HepG2 (cell line): ENCODE measurements around the gene MIEF1. TPM values are rescaled to one million over a fixed set of nuclear protein-coding genes. Genes with fewer than 3 reads are reported as not detected.

Experiments used
- BHLHE40 ChIP-seq: IDR thresholded peaks from 2 replicates; pipeline ENCODE4 v1.6.1; 2011; ENCODE audit warnings: low read length, improper control_type of control experiment
- CREM ChIP-seq, 2 experiments: sonication (generic) in 1 of 2; formaldehyde crosslinking in 1 of 2; IDR thresholded peaks; 2 replicates each; pipeline versions ENCODE4 v1.4.0 to v1.6.1; 2016 to 2020; ENCODE audit warnings: antibody characterized with exemption in 1 of 2, mild to moderate bottlenecking in 1 of 2, missing genetic modification reagents in 1 of 2
- EEA1 ChIP-seq: sonication (generic); formaldehyde crosslinking; IDR thresholded peaks from 2 replicates; pipeline ENCODE4 v1.5.1; 2020; ENCODE audit warnings: mild to moderate bottlenecking, missing genetic modification reagents, borderline replicate concordance
- GABPB1 ChIP-seq: IDR thresholded peaks from 2 replicates; pipeline ENCODE4 v1.6.1; 2016; ENCODE audit warnings: mild to moderate bottlenecking, missing genetic modification reagents, moderate library complexity, missing compliant biosample characterization
- GPBP1L1 ChIP-seq: sonication (generic); formaldehyde crosslinking; IDR thresholded peaks from 2 replicates; pipeline ENCODE4 v1.5.0; 2020; ENCODE audit warnings: mild to moderate bottlenecking, missing genetic modification reagents
- IRF2 ChIP-seq: IDR thresholded peaks from 2 replicates; pipeline ENCODE4 v1.6.1; 2018; ENCODE audit warnings: missing genetic modification reagents, missing compliant biosample characterization
- KDM4B ChIP-seq: sonication (generic); formaldehyde crosslinking; IDR thresholded peaks from 2 replicates; pipeline ENCODE4 v1.4.0; 2020; ENCODE audit warnings: missing genetic modification reagents
- PAXIP1 ChIP-seq: sonication (generic); formaldehyde crosslinking; conservative IDR thresholded peaks from 2 replicates; pipeline ENCODE4 v1.4.0; 2020; ENCODE audit warnings: mild to moderate bottlenecking, missing genetic modification reagents, moderate library complexity
- PHF21A ChIP-seq: sonication (generic); formaldehyde crosslinking; IDR thresholded peaks from 2 replicates; pipeline ENCODE4 v1.5.0; 2020; ENCODE audit warnings: mild to moderate bottlenecking, missing genetic modification reagents
- POGK ChIP-seq: sonication (generic); formaldehyde crosslinking; conservative IDR thresholded peaks from 2 replicates; pipeline ENCODE4 v1.8.0; 2022; ENCODE audit warnings: mild to moderate bottlenecking, moderate library complexity, missing genetic modification reagents
- SOX6 ChIP-seq, 2 experiments: fragments of 450-650 bp in 1 of 2; sonication (generic) in 1 of 2; formaldehyde crosslinking in 1 of 2; IDR thresholded peaks; 2 replicates each; pipeline versions ENCODE4 v1.4.0 to v1.6.1; 2017 to 2020; ENCODE audit warnings: antibody characterized with exemption in 1 of 2, mild to moderate bottlenecking in 1 of 2, missing genetic modification reagents in 1 of 2
- TFDP2 ChIP-seq: sonication (generic); formaldehyde crosslinking; IDR thresholded peaks from 2 replicates; pipeline ENCODE4 v1.4.0; 2020; ENCODE audit warnings: missing genetic modification reagents
- ZBTB33 ChIP-seq: sonication (generic); formaldehyde crosslinking; IDR thresholded peaks from 2 replicates; pipeline ENCODE4 v1.4.0; 2020; ENCODE audit warnings: missing genetic modification reagents
- ZBTB42 ChIP-seq: sonication (generic); formaldehyde crosslinking; IDR thresholded peaks from 2 replicates; pipeline ENCODE4 v1.5.0; 2020; ENCODE audit warnings: mild to moderate bottlenecking, missing genetic modification reagents
- ZNF10 ChIP-seq: sonication (generic); formaldehyde crosslinking; IDR thresholded peaks from 2 replicates; pipeline ENCODE4 v1.4.0; 2020; ENCODE audit warnings: mild to moderate bottlenecking, low read depth, missing genetic modification reagents, borderline replicate concordance
- ZNF275 ChIP-seq: sonication (generic); formaldehyde crosslinking; IDR thresholded peaks from 2 replicates; pipeline ENCODE4 v1.8.0; 2022; ENCODE audit warnings: missing genetic modification reagents, mild to moderate bottlenecking, inconsistent platforms, borderline replicate concordance
- ZNF777 ChIP-seq: sonication (generic); formaldehyde crosslinking; IDR thresholded peaks from 2 replicates; pipeline ENCODE4 v1.4.0; 2020; ENCODE audit warnings: missing genetic modification reagents
- polyA plus RNA-seq, 8 experiments: library from polyadenylated mRNA; depleted of rRNA in 3 of 8; stranded (reverse) in 7 of 8; unstranded in 1 of 8; fragments of >200 nt; fragmentation: Illumina TruSeq in 4 of 8; extraction: Trizol in 4 of 8; gene quantifications; 2 replicates each; pipeline versions ENCODE4 v1.2.1 to v1.2.3, GENCODE V29; 2011 to 2016; ENCODE audit warnings: low read depth in 4 of 8, missing spikeins in 1 of 8, mixed read lengths in 1 of 8; ENCODE audit not compliant: insufficient read depth in 1 of 8
- total RNA-seq, 5 experiments: library from RNA; depleted of rRNA; stranded (reverse); fragments of >200 nt; fragmentation: Illumina TruSeq; extraction: Trizol; gene quantifications; 2 replicates each; pipeline ENCODE4 v1.2.3, GENCODE V29; 2016; ENCODE audit warnings: low read depth in 1 of 5

Gene MIEF1
- total and polyA plus RNA-seq, 2 of the 13 experiments (the other 11 are each of a cell fraction or from before 2014, with no cell fraction given) = 21.7 to 34.8 TPM

- no peak for TF ChIP-seq TFDP2
- TF ChIP-seq GPBP1L1 = no peak
- no peak for TF ChIP-seq ZNF777 (CRISPR knock-in tag)
- TF ChIP-seq IRF2 (CRISPR knock-in tag) = no peak
- TF ChIP-seq GABPB1 (CRISPR knock-in tag) = peak; percentile 32; the same call in 1 of the 2 replicates
- TF ChIP-seq PHF21A = no peak
- TF ChIP-seq CREM (IDR thresholded peaks at IDR 0.05) = peak; percentile 27; the same call in 1 of the 2 replicates
- TF ChIP-seq CREM (CRISPR knock-in tag; IDR thresholded peaks at IDR 0.05) = no peak
- TF ChIP-seq POGK (CRISPR knock-in tag) = no peak
- TF ChIP-seq ZBTB42 (CRISPR knock-in tag) = no peak
- TF ChIP-seq SOX6 (IDR thresholded peaks at IDR 0.05) = no peak
- no peak for TF ChIP-seq SOX6 (CRISPR knock-in tag; IDR thresholded peaks at IDR 0.05)
- no peak for TF ChIP-seq ZNF275 (CRISPR knock-in tag)
- no peak for TF ChIP-seq KDM4B (CRISPR knock-in tag)
- TF ChIP-seq PAXIP1 = no peak
- TF ChIP-seq EEA1 (CRISPR knock-in tag) = no peak
- TF ChIP-seq ZBTB33 (CRISPR knock-in tag) = no peak
- no peak for TF ChIP-seq ZNF10 (CRISPR knock-in tag)
- no peak for TF ChIP-seq BHLHE40
These were observed 11.8 kb upstream of the MIEF1 start (continued) for GRCh38 chr22:39490135-39490798.
